Thoracic aorta (tissue), 2 donors: ENCODE measurements around the gene IGF1R. TPM values are rescaled to one million over a fixed set of nuclear protein-coding genes. Genes with fewer than 3 reads are reported as not detected.

ENCODE experiments used
- ATAC-seq: fragments of 150-250 bp; one replicate; pipeline ENCODE4 v1.8.0; 2017; ENCODE audit warnings: low read depth; ENCODE audit not compliant: insufficient number of reproducible peaks, low FRiP score
- DNase-seq: peaks from one replicate; pipeline ENCODE4 v3.0.0-alpha.2; 2020; ENCODE audit warnings: low spot score
- H3K27ac ChIP-seq, 2 donors: fragments of 200-600 bp; sonication (generic); 1 replicate in 1 of 2; 2 replicates in 1 of 2; pipeline ENCODE4 v1.5.1; 2016; ENCODE audit warnings: mild to moderate bottlenecking in 2 of 2, moderate library complexity in 2 of 2
- H3K27me3 ChIP-seq: fragments of 200-600 bp; sonication (generic); replicated peaks from 2 replicates; pipeline ENCODE4 v1.6.0; 2016; ENCODE audit warnings: mild to moderate bottlenecking; ENCODE audit not compliant: insufficient read depth
- H3K36me3 ChIP-seq: fragments of 200-600 bp; sonication (generic); one replicate; pipeline ENCODE4 v1.5.1; 2016
- H3K4me1 ChIP-seq, 2 donors: fragments of 200-600 bp; sonication (generic); 1 replicate in 1 of 2; 2 replicates in 1 of 2; pipeline versions ENCODE4 v1.5.1 to v1.6.0; 2016; ENCODE audit warnings: low read depth in 2 of 2, mild to moderate bottlenecking in 1 of 2; ENCODE audit not compliant: control insufficient read depth in 1 of 2
- H3K4me3 ChIP-seq: fragments of 200-600 bp; sonication (generic); 2 replicates; pipeline ENCODE4 v1.5.1; 2016; ENCODE audit warnings: mild to moderate bottlenecking
- H3K9me3 ChIP-seq: fragments of 200-600 bp; sonication (generic); 2 replicates; pipeline ENCODE4 v1.5.1; 2016
- CTCF ChIP-seq: fragments of 200-600 bp; sonication (generic); IDR thresholded peaks from one replicate; pipeline ENCODE4 v1.5.1; 2019; ENCODE audit warnings: antibody characterized with exemption
- total RNA-seq, 2 donors: library from RNA; depleted of rRNA; stranded (reverse); fragments of >200 nt; gene quantifications; one replicate each; pipeline versions ENCODE4 v1.1.0 to v1.2.3, GENCODE V29; 2016

The IGF1R gene
- total RNA-seq, 2 donors from 2014 or later: 127 to 159 TPM

GRCh38 chr15:98904544-98904943 lies 256.2 kb downstream of the IGF1R start:
- Histone ChIP-seq H3K9me3 (no peaks in the 10 kb centered on the region), H3K27me3 (no peaks in the 10 kb centered on the region), H3K4me3 (no peak overlapping the region), H3K36me3 (peaks cover 4% of the 10 kb centered on the region), H3K4me1 (peaks cover 23 to 78% of the 10 kb centered on the region in 2 donors), H3K27ac (peak overlapping the region in 1 of 2 donors; percentile 84)
- no peak for DNase-seq
- ATAC-seq: no peak
- peak; percentile 8 for TF ChIP-seq CTCF

GRCh38 chr15:98905963-98906711 lies 257.8 kb downstream of the IGF1R start:
- peaks cover 23 to 79% of the 10 kb centered on the region in 2 donors for H3K4me1 ChIP-seq
- DNase-seq: no peak

GRCh38 chr15:98906712-98907083 lies 258.4 kb downstream of the IGF1R start:
- Histone ChIP-seq H3K36me3 (peaks cover 11% of the 10 kb centered on the region), H3K4me3 (no peak overlapping the region), H3K27ac (peak overlapping the region; percentile 83 to 84), H3K27me3 (no peaks in the 10 kb centered on the region), H3K9me3 (no peaks in the 10 kb centered on the region), H3K4me1 (peaks cover 23 to 73% of the 10 kb centered on the region in 2 donors)
- TF ChIP-seq CTCF: no peak
- no peak for DNase-seq
- no peak for ATAC-seq

More at GRCh38 chr15:98905963-98906711, 257.8 kb downstream of the IGF1R start:
- Histone ChIP-seq H3K27ac (peak overlapping the region; percentile 83 to 84), H3K27me3 (no peaks in the 10 kb centered on the region), H3K4me3 (no peak overlapping the region), H3K36me3 (peaks cover 5% of the 10 kb centered on the region), H3K9me3 (no peaks in the 10 kb centered on the region)
- no peak for TF ChIP-seq CTCF
- ATAC-seq: no peak

DNA sequence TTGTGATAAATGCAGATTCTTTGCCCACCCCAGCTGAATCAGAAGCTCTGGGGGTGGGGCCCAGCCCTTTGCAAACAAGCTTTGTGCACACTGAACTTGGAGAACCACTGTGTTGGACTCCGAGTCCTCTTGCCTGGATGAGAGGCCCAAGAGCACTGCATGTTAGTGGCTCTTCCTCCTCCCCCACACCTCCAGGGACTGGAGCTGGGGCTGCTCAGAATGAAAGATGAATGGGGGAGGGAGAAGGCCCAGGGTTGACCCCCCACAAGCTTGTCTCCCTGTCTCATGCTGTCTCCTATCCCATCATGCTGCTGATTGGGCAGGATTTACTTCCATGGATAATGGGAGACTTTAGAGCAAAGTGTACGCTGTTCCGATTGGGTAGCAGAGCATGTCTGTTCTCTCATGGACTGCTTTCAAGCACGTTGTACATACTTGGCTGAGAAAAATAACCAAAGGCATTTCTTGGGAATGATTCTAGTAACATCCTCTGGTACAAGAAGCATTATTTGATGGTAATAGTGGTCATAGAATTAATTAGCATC lies 259.7 kb downstream of the IGF1R start:
- H3K27ac ChIP-seq: peak overlapping the region; percentile 83 to 84
- no peaks in the 10 kb centered on the region for H3K9me3 ChIP-seq
- DNase-seq (no peak), ATAC-seq (no peak)
- no peak for TF ChIP-seq CTCF
- H3K4me1 ChIP-seq: peaks cover 23 to 65% of the 10 kb centered on the region in 2 donors
- no peak overlapping the region for H3K4me3 ChIP-seq
- H3K27me3 ChIP-seq: no peaks in the 10 kb centered on the region
- H3K36me3 ChIP-seq: peaks cover 23% of the 10 kb centered on the region

GRCh38 chr15:98909968-98910885 lies 261.9 kb downstream of the IGF1R start:
- Histone ChIP-seq H3K27me3 (no peaks in the 10 kb centered on the region), H3K27ac (peak overlapping the region; percentile 28 to 35), H3K4me3 (no peak overlapping the region), H3K4me1 (peaks cover 33 to 57% of the 10 kb centered on the region in 2 donors), H3K36me3 (peaks cover 32% of the 10 kb centered on the region), H3K9me3 (no peaks in the 10 kb centered on the region)
- ATAC-seq (no peak), DNase-seq (no peak)
- no peak for TF ChIP-seq CTCF
